HL-60/S4 (cell line): Measurements from ENCODE around the gene NEMP1.

ENCODE experiments used
- in situ Hi-C: fragments of 300-500 bp; cut with MboI; formaldehyde crosslinking; loops from 2 replicates; pipeline ENCODE4 v1.14.3; 2022; ENCODE audit warnings: low sequenced_read_pairs

NEMP1 gene, protein sequence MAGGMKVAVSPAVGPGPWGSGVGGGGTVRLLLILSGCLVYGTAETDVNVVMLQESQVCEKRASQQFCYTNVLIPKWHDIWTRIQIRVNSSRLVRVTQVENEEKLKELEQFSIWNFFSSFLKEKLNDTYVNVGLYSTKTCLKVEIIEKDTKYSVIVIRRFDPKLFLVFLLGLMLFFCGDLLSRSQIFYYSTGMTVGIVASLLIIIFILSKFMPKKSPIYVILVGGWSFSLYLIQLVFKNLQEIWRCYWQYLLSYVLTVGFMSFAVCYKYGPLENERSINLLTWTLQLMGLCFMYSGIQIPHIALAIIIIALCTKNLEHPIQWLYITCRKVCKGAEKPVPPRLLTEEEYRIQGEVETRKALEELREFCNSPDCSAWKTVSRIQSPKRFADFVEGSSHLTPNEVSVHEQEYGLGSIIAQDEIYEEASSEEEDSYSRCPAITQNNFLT

DNA sequence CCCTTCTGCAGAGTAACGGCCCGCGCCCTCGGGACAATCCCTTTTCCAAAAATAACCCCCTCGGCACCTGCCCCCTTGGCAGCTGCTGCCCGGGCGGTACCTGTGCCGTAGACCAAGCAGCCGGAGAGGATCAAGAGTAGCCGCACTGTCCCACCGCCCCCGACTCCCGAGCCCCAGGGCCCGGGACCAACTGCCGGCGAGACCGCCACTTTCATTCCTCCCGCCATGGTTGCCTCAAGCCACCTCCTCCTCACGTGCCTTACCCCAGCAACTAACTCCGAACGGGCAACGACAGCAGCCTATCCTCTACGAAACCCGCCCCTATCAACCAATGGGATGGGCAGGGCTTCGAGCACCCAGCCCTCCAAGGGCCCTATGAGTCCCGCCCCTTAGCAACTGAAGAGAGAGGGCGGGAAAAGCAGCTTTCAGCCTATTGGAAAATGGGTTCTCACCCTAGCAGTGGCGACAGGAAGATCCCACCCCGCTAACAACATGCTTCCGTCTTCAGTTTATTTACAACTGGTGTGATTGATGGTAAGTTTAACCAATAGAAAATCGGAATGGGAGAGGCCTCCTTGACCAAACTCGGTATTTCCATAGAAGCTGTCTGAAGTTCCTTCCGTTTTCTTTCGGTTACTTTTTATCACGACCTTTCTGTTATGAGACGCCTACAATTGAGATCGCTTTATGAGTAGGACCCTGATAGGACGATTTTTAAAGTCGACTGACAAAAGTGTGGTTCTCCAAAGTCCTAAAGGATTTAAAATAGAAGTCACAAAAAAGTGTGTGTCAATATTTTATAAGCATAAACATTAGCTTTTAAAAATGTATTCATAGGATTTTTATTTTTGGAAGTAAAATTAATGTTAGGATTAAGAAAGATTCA is at the start of gene NEMP1:
NEMP1 (minus strand) TSS at position 273 of the 886 bp plus-strand sequence; CDS start at position 227, 46 bp downstream.
- in situ Hi-C loops: no loop called here

GRCh38 chr12:57127726-57128518 is 49.3 kb upstream of the NEMP1 start, which contains the start of gene LRP1:
LRP1 (plus strand) TSS chr12:57128483; CDS start chr12:57128965, 482 bp downstream.
- in situ Hi-C loops: no loop called here

DNA sequence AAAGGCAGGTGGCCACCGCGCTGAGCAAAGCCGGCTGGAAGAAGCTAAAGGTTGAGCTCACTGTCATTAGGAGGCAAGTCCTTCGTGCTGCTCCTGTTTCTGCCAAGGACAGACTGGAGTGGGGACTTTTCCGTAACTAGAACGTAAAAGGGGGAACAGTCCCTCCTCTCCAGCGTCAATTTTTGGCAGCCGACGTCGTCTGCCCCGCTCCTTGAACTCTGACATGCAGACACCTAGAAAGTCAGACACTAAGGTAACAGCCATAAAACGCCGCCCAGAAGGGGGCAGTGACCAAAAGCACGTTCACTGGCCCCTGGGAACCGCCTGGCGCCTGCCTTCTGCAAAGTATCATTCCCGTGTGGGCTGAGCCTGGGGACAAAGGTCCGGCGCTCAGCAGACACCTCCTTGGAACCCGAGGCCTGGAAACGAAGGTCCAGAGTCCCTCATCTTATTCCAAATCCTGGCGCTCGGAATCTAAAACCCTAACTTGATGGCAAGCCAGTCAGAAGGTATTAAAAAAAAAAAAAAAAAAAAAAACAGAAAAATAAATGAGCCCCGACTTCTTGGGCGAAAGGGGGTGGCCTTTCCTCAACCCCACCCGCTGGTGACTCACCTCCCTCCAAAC is 48.6 kb upstream of the NEMP1 start:
- in situ Hi-C loops: no loop called here

- in situ Hi-C loops: no loop called here
Measured at GRCh38 chr12:57126561-57126960, 48.0 kb upstream of the NEMP1 start.

- in situ Hi-C loops: no loop called here
Measured at GRCh38 chr12:57126061-57126460, 47.5 kb upstream of the NEMP1 start.

- in situ Hi-C loops: loop anchor here (5.0 to 25.0 kb wide), 2 partner anchors 53 to 362 kb away; partner anchors contain the start of genes HSD17B6 and PRIM1
Measured at GRCh38 chr12:57124261-57124877, 45.8 kb upstream of the NEMP1 start.

GRCh38 chr12:57123813-57124212 is 45.2 kb upstream of the NEMP1 start:
- in situ Hi-C loops: loop anchor here (5.0 to 25.0 kb wide), 2 partner anchors 53 to 362 kb away; partner anchors contain the start of genes HSD17B6 and PRIM1

DNA sequence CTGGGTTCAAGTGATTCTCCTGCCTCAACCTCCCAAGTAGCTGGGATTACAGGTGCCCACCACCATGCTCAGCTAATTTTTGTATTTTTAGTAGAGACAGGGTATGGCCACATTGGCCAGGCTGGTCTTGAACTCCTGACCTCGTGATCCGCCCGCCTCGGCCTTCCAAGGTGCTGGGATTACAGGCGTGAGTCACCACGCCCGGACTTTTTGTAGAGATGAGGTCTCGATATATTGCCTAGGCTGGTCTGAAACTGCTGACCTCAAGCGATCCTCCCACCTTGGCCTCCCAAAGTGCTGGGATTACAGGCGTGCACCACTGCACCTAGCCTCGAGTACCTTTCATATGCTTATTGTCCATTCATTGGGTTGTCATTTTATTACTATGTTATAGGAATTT is 42.1 kb upstream of the NEMP1 start:
- in situ Hi-C loops: loop anchor here (5.0 to 25.0 kb wide), 2 partner anchors 57 to 358 kb away; partner anchors contain the start of genes HSD17B6 and PRIM1

DNA sequence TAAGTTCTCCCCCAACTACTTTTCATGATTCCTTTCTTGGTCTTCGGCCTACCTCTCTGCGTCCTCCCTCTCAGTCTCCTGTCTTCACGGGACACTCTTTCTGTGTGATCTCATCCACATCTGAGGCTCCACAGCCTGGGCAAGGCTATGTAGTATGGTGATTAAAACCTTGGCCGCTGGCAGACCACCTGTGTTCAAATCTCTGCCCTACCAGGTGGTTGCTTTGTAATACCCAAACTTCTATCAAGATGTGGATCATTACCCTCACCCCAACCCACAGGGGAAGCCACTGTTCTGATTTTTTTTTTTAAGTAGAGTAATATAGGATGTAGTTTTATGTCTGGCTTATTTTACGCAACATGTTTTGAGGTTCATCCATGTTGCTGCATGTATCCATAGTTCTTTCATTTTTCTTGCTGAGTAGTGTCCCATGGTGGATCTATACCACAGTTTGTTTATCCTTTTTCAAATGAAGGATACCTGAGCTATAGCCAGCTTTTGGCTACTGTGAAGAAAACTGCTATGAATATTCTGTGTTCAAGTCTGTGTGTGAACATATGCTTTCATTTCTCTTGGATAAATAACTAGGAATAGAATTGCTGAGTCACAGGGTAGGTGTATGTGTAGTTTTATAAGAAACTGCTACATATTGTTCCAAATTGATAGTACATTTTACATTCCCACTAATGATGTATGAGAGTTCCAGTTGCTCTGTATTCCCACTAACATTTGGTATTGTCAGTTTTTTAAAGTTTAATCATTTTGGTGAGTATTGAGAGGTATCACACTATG is 40.9 kb upstream of the NEMP1 start:
- in situ Hi-C loops: loop anchor here (5.0 to 25.0 kb wide), 3 partner anchors 58 to 357 kb away; partner anchors contain the start of genes HSD17B6, PRIM1 and TAC3

DNA sequence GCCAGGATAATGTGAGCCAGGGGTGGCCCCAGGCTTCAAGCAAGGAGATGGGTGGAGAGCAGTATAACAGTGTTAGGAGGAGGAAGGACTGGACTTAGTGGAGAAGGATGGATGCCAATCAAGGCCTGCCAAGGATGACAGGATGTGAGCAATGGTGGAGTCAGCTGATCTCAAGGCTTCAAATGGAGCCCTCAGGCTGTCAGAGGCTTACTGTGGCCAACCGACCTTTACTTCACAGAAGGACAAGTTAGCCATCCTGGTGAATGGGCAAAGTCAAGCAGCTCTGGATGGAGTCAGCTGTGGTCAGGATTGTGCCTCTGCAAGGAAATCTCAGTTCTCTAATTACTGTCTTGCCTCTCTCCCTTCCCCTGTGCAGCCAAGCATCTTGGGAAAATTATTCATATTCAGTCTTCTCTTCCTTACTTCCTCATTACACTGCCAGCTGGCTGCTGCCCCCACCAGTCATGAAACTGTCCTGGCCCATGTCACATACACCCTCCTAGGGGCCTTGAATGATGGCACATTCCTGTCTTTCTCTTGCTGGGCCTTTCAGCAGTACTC is 40.2 kb upstream of the NEMP1 start:
- in situ Hi-C loops: loop anchor here (10.0 to 25.0 kb wide), 2 partner anchors 104 to 356 kb away; partner anchors contain the start of genes HSD17B6, PRIM1 and TAC3

DNA sequence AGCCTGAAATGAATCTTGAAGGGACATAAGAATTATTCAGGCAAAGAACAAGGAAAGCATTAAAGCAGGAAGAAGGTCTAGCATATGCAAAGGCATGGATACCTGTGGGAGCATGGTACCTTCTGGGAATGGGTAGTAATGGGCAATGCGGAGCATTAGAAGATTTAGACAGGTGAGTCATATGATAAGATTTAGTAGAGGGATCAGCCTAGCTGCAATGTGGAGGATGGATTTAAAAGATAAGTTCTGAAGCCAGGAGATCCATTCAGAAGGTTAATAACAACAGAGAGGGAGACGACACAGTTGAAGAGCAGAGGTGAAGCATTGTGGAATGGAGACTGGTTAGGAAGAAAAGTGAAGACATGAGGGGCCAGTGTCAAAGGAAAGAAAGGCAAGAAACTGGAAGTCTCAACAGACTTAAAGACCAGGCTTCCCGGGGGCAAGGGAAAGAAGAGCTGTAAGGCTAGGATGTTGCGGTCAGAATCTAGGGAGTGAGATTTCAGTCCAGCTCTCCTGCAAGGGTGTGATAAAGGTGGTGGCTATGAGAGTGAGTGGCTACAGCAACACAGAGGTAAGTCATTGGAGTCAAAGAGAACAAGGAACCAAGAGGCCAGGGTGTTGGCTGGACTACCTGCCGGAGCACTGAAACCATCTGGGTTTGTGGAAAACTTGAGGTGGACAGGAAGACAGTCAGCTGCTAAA is 38.1 kb upstream of the NEMP1 start:
- in situ Hi-C loops: loop anchor here (10.0 to 25.0 kb wide), 2 partner anchors 102 to 354 kb away; partner anchors contain the start of genes HSD17B6, PRIM1 and TAC3

DNA sequence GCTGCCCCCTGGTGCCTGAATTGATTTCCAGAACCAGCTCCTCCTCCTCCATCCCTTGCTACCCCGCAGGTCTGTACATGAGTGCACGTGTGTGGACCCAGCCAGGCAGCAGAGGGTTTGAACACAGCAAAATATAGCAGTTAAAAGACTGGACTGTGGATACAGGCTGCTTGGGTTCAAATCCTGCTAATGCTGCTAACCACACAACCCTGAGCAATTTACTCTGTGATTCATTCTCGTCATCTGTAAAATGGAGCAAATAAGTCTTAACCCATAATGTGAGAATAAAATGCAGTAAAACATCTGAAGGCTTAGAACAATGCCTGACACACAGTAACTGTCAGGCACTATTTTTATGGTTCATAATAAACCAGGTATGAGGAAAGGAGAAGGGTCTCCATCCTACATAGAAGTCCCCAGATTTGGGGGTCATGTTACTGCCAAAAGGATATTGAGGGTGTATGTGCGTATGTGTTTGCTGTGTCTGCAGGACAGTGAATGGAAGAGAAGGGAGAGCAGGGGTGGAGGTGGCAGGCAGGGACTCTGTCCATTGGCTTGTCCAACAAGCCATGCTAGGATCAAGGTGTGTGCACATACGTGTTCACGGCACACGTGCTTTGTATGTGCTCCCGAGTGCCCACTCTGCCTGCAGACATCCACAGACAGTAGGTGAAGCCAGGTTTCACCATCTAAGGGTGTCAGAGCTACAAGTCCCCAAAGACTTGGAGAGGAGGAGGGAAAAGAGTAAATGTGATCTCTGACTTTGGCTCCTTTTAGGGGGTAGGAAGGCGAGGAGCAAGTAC is 34.1 kb upstream of the NEMP1 start:
- in situ Hi-C loops: loop anchor here (10.0 to 25.0 kb wide), 2 partner anchors 98 to 350 kb away; partner anchors contain the start of genes HSD17B6, PRIM1 and TAC3

GRCh38 chr12:57111031-57111734 is 32.6 kb upstream of the NEMP1 start, which contains the start of gene STAT6:
STAT6 (minus strand) TSS chr12:57111362; CDS start chr12:57108278, 3,084 bp downstream.
- in situ Hi-C loops: loop anchor here (10.0 to 25.0 kb wide), 2 partner anchors 96 to 349 kb away; partner anchors contain the start of genes HSD17B6, PRIM1 and TAC3

- in situ Hi-C loops: loop anchor here (10.0 to 25.0 kb wide), 2 partner anchors 96 to 348 kb away; partner anchors contain the start of genes HSD17B6, PRIM1 and TAC3
Measured at GRCh38 chr12:57110104-57111030, 31.8 kb upstream of the NEMP1 start.
